Measurements from ENCODE around the gene ERBB2. TPM values are rescaled to one million over a fixed set of nuclear protein-coding genes. Genes with fewer than 3 reads are reported as not detected.

ERBB2 gene
- total RNA-seq, 4 donors from 2014 or later: 11.8 to 98.8 (median 44.6) TPM

GRCh38 chr17:39653662-39654331 lies 46.1 kb upstream of the ERBB2 start:
- intact Hi-C loops (cut with DNase I; ENCODE audit: low total_unique reads): no loop called here
- no peak for DNase-seq
- no peaks in the 10 kb centered on the region for H3K4me1 ChIP-seq
- no peaks in the 10 kb centered on the region for H3K9me3 ChIP-seq
- TF ChIP-seq POLR2A (IDR thresholded peaks at IDR 0.05): no peak
- peak; percentile 35 to 59 (median 42) for TF ChIP-seq CTCF (IDR thresholded peaks at IDR 0.05)
- no peaks in the 10 kb centered on the region for H3K36me3 ChIP-seq
- H3K27me3 ChIP-seq: no peaks in the 10 kb centered on the region
- H3K27ac ChIP-seq: no peak overlapping the region
- no peak overlapping the region for H3K4me3 ChIP-seq

GRCh38 chr17:39655105-39655504 lies 44.8 kb upstream of the ERBB2 start:
- TF ChIP-seq POLR2A (IDR thresholded peaks at IDR 0.05) (no peak), CTCF (IDR thresholded peaks at IDR 0.05) (no peak)
- no peaks in the 10 kb centered on the region for H3K27me3 ChIP-seq
- DNase-seq: no peak
- no peaks in the 10 kb centered on the region for H3K9me3 ChIP-seq
- H3K4me3 ChIP-seq: no peak overlapping the region
- no peak overlapping the region for H3K27ac ChIP-seq
- intact Hi-C loops (cut with DNase I; ENCODE audit: low total_unique reads): no loop called here
- no peaks in the 10 kb centered on the region for H3K4me1 ChIP-seq
- H3K36me3 ChIP-seq: no peaks in the 10 kb centered on the region

GRCh38 chr17:39658346-39658745 lies 41.5 kb upstream of the ERBB2 start:
- no peak for DNase-seq
- no peak overlapping the region for H3K4me3 ChIP-seq
- no peaks in the 10 kb centered on the region for H3K27me3 ChIP-seq
- H3K27ac ChIP-seq: peak overlapping the region in 1 of 2 donors; percentile 77
- intact Hi-C loops (cut with DNase I; ENCODE audit: low total_unique reads): no loop called here
- no peaks in the 10 kb centered on the region for H3K4me1 ChIP-seq
- H3K9me3 ChIP-seq: no peaks in the 10 kb centered on the region
- H3K36me3 ChIP-seq: no peaks in the 10 kb centered on the region
- no peak for TF ChIP-seq CTCF (IDR thresholded peaks at IDR 0.05)
- no peak for TF ChIP-seq POLR2A (IDR thresholded peaks at IDR 0.05)

GRCh38 chr17:39658760-39659159 lies 41.1 kb upstream of the ERBB2 start:
- H3K36me3 ChIP-seq: no peaks in the 10 kb centered on the region
- no peak overlapping the region for H3K4me3 ChIP-seq
- no peak for TF ChIP-seq POLR2A (IDR thresholded peaks at IDR 0.05)
- TF ChIP-seq CTCF (IDR thresholded peaks at IDR 0.05): no peak
- no peaks in the 10 kb centered on the region for H3K4me1 ChIP-seq
- H3K9me3 ChIP-seq: no peaks in the 10 kb centered on the region
- DNase-seq: no peak
- H3K27ac ChIP-seq: peak overlapping the region; percentile 15 to 77
- intact Hi-C loops (cut with DNase I; ENCODE audit: low total_unique reads): no loop called here
- H3K27me3 ChIP-seq: no peaks in the 10 kb centered on the region

- no peaks in the 10 kb centered on the region for H3K27me3 ChIP-seq
- no peak for DNase-seq
- intact Hi-C loops (cut with DNase I; ENCODE audit: low total_unique reads): no loop called here
- H3K27ac ChIP-seq: peak overlapping the region; percentile 15 to 77
- no peaks in the 10 kb centered on the region for H3K36me3 ChIP-seq
- no peak overlapping the region for H3K4me3 ChIP-seq
- TF ChIP-seq CTCF (IDR thresholded peaks at IDR 0.05) (no peak), POLR2A (IDR thresholded peaks at IDR 0.05) (no peak)
- no peaks in the 10 kb centered on the region for H3K4me1 ChIP-seq
- no peaks in the 10 kb centered on the region for H3K9me3 ChIP-seq
Observed at GRCh38 chr17:39659279-39660010, 40.4 kb upstream of the ERBB2 start.
